IMR-90 (cell line): ENCODE data around the gene PINLYP.
"Not testable (repeated sequence)": the region's sequence is repeated elsewhere in the genome, so short reads cannot be mapped to it uniquely, and the experiment has no call there.

Experiments used
- BHLHE40 ChIP-seq: fragments of 150-350 bp; IDR thresholded peaks from 2 replicates; pipeline ENCODE4 v1.6.1; 2016; ENCODE audit warnings: mild to moderate bottlenecking, low read depth, low read length
- CEBPB ChIP-seq: IDR thresholded peaks from 2 replicates; pipeline ENCODE4 v1.6.1; 2012; ENCODE audit warnings: low read depth, low read length, improper control_type of control experiment
- POLR2A ChIP-seq: IDR thresholded peaks from 2 replicates; pipeline ENCODE4 v1.6.1; 2012; ENCODE audit warnings: mild to moderate bottlenecking, low read depth, low read length
- RAD21 ChIP-seq: IDR thresholded peaks from 2 replicates; pipeline ENCODE4 v1.6.1; 2012; ENCODE audit warnings: low read length, improper control_type of control experiment
- TF ChIP-seq, protein P1 (sequence below): conservative IDR thresholded peaks from 2 replicates; pipeline ENCODE4 v1.5.1; 2012; ENCODE audit warnings: mild to moderate bottlenecking, low read depth, low read length, improper control_type of control experiment

DNA sequence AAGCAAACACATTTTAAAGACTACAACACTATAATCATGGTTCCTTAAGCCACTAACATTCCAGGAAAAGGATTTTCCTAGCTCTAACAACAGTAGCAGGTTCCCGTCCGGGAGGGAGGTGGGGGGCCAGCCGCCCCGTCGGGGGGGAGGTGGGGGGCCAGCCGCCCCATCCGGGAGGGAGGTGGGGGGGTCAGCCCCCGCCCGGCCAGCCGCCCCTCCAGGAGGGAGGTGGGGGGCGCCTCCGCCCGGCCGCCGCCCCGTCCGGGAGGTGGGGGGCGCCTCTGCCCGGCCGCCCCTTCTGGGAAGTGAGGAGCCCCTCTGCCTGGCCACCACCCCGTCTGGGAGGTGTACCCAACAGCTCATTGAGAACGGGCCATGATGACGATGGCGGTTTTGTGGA is 27.7 kb upstream of the PINLYP start:
- TF ChIP-seq, protein P1, sequence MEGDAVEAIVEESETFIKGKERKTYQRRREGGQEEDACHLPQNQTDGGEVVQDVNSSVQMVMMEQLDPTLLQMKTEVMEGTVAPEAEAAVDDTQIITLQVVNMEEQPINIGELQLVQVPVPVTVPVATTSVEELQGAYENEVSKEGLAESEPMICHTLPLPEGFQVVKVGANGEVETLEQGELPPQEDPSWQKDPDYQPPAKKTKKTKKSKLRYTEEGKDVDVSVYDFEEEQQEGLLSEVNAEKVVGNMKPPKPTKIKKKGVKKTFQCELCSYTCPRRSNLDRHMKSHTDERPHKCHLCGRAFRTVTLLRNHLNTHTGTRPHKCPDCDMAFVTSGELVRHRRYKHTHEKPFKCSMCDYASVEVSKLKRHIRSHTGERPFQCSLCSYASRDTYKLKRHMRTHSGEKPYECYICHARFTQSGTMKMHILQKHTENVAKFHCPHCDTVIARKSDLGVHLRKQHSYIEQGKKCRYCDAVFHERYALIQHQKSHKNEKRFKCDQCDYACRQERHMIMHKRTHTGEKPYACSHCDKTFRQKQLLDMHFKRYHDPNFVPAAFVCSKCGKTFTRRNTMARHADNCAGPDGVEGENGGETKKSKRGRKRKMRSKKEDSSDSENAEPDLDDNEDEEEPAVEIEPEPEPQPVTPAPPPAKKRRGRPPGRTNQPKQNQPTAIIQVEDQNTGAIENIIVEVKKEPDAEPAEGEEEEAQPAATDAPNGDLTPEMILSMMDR: not testable (repeated sequence)
- TF ChIP-seq CEBPB, POLR2A, BHLHE40, RAD21: not testable (repeated sequence)
